ENCODE measurements around the gene TMX1. TPM values are rescaled to one million over a fixed set of nuclear protein-coding genes. Genes with fewer than 3 reads are reported as not detected.

The TMX1 gene, protein sequence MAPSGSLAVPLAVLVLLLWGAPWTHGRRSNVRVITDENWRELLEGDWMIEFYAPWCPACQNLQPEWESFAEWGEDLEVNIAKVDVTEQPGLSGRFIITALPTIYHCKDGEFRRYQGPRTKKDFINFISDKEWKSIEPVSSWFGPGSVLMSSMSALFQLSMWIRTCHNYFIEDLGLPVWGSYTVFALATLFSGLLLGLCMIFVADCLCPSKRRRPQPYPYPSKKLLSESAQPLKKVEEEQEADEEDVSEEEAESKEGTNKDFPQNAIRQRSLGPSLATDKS
- total RNA-seq = 10 to 100 TPM; 52.0 to 98.2 TPM

DNA sequence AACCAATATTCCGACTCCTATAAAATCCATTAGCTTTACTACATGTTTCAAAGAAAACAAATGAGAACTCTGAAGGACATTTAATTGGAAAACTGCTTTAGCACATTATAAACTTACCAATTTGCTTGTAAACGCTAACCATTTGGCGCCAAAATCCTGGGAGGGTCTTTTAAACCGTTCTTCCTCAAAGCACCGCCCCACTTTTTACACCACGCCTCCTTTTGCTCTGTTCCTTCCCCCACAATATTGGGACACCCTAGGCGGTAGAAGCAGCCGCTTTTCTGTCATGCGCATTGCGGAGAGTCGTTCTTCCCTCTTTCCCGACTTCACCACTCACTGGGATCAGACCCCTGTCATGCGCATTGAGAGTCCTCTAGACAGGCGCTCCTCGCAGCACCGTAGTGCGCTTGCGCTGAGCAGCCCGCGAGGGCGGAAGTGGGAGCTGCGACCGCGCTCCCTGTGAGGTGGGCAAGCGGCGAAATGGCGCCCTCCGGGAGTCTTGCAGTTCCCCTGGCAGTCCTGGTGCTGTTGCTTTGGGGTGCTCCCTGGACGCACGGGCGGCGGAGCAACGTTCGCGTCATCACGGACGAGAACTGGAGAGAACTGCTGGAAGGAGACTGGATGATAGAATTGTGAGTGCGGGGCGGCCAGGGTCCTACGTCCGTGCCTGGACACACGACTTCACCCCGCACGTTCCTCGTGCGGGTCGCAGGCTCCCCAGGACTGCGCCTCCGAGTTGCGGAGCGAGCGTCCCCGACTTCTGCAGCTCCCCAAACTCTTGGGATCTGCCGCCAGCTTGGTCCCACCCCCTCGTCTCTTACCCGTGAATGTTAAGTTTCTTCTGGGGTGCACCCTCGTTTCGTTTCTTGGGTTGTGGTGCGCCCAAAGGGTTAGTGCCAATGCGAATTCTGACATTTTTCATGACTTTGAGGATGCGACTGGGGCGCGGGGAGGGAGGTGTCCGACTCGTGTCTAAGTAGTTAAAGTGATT lies at the start of gene TMX1:
Gene TMX1 (plus strand): TSS at position 435 of the 991 bp plus-strand sequence. CDS start 46 bp downstream, at position 481.

Small RNAs within 50 kb of the gene (small RNA-seq; reads per million reads assigned to genes)
- gene RF00019 (0 reads per million in 2 donors), gene RF00156 (0.13 to 0.81 reads per million in 2 donors)

Other genes starting within 250 kb of the TMX1 start
- 10 to 100 TPM in 1 of 2 donors, 1 to 10 TPM in 1; 4.7 to 12.4 TPM for gene TRIM9, start 145.1 kb upstream of the TMX1 start, total RNA-seq

Data from melanocyte of skin (primary cell).